ENCODE results near the gene SLC22A23.

The SLC22A23 gene

DNA sequence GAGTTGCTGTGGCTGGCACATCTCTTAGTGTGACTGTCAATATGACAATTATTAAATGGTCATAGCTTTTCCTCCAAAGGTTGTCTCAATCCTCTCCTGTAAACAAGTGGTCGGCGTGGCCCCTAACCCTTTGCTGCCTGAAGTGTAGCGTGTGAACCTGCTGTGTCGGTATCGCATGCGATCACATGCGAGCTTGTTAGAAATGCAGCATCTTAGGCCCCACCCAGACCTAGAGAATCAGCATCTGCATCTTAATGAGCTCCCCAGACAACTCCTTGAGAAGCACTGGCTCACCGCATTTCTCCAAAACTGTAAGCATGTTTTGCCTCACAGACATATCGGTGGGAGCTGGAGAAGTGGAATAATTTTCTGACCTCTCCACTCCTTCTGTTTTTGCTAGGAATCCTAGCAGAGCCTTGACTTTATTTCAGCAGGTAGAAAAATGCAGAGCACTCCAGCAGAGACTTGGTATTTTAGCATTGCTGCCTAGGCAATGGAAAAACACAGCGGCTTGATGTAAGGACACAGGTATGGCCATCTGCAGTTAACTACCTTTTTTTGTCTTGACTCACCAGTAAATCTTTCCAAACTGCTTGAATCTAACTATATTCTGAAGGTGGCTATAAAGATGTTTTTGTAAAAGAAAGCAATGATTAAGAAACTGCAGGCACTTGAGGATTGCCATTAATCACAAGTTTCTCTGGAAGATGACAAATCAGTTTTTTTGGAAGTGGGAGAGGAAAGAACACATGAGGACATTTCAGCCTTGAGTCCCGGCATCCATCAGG, 130.5 kb downstream of the SLC22A23 start:
- H3K4me1 ChIP-seq (ENCODE audit: insufficient read depth, poor library complexity, severe bottlenecking) = no peaks in the 10 kb centered on the region
- no peaks in the 10 kb centered on the region for H3K9me3 ChIP-seq (ENCODE audit: severe bottlenecking)
- ATAC-seq (ENCODE audit: low read depth) = no peak
- H3K36me3 ChIP-seq (ENCODE audit: low read depth) = no peaks in the 10 kb centered on the region
- no peak overlapping the region for H3K27ac ChIP-seq (ENCODE audit: poor library complexity, severe bottlenecking)
- no peak overlapping the region for H3K4me3 ChIP-seq (ENCODE audit: severe bottlenecking)
- DNase-seq (ENCODE audit: low spot score) = no peak
- H3K27me3 ChIP-seq (ENCODE audit: insufficient read depth, poor library complexity, severe bottlenecking) = no peaks in the 10 kb centered on the region
- TF ChIP-seq, protein P1, sequence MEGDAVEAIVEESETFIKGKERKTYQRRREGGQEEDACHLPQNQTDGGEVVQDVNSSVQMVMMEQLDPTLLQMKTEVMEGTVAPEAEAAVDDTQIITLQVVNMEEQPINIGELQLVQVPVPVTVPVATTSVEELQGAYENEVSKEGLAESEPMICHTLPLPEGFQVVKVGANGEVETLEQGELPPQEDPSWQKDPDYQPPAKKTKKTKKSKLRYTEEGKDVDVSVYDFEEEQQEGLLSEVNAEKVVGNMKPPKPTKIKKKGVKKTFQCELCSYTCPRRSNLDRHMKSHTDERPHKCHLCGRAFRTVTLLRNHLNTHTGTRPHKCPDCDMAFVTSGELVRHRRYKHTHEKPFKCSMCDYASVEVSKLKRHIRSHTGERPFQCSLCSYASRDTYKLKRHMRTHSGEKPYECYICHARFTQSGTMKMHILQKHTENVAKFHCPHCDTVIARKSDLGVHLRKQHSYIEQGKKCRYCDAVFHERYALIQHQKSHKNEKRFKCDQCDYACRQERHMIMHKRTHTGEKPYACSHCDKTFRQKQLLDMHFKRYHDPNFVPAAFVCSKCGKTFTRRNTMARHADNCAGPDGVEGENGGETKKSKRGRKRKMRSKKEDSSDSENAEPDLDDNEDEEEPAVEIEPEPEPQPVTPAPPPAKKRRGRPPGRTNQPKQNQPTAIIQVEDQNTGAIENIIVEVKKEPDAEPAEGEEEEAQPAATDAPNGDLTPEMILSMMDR (IDR thresholded peaks at IDR 0.05; ENCODE audit: poor library complexity, severe bottlenecking) = no peak

DNA sequence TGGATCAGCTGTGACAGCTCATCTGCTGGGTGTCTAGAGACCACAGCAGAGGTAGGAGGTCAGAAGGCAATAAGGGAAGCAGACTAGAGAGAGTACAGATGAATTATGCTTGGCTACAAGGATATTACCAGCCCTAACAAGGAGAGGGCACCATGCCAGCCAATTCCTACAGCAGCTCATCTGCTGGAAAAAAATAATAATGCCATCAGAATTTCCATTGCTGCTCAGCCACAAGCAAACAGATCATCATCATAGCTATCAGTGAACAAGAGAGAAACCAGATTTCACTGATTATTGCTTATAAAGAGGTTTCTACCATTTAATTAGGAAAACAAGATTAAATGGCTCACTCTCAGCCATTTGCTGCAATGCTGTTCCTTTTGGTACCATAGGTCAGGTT, 131.6 kb downstream of the SLC22A23 start:
- no peak overlapping the region for H3K4me3 ChIP-seq (ENCODE audit: severe bottlenecking)
- H3K27ac ChIP-seq (ENCODE audit: poor library complexity, severe bottlenecking) = no peak overlapping the region
- no peaks in the 10 kb centered on the region for H3K4me1 ChIP-seq (ENCODE audit: insufficient read depth, poor library complexity, severe bottlenecking)
- H3K36me3 ChIP-seq (ENCODE audit: low read depth) = no peaks in the 10 kb centered on the region
- H3K27me3 ChIP-seq (ENCODE audit: insufficient read depth, poor library complexity, severe bottlenecking) = no peaks in the 10 kb centered on the region
- TF ChIP-seq, protein P1 (IDR thresholded peaks at IDR 0.05; ENCODE audit: poor library complexity, severe bottlenecking) = no peak
- ATAC-seq (ENCODE audit: low read depth) = no peak
- no peak for DNase-seq (ENCODE audit: low spot score)
- H3K9me3 ChIP-seq (ENCODE audit: severe bottlenecking) = no peaks in the 10 kb centered on the region

DNA sequence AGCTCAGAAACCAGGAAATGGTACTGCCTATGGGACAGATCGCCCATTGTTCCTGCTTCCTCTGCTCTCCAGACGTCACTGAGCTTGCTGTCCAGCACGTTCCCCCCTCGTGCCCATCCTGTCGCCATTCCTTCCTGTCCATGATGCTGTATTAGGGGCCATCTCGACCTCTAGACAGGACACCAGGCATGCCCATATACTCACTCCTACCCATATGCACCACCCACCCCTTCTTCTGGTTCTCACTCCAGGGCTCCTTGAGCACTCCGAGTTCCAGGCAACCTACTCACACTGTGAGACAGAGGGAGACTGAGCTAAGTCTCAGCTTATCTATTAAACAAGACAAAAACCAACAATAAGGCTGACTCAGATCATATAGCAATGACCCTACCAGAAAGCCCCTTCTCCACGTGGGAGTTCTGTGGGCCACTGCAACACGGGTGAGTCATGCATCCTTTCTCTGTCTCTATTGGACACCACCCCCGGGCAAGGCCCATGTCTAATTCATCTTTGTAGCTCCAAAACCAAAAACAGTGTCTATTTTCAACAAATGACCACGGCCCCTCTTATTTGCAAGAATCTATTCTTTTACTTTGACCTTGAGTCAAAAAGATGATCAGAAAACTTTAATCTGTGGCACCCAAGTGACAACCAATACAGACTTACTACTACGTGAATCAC, 132.4 kb downstream of the SLC22A23 start:
- TF ChIP-seq, protein P1 (IDR thresholded peaks at IDR 0.05; ENCODE audit: poor library complexity, severe bottlenecking) = no peak
- no peak for DNase-seq (ENCODE audit: low spot score)
- no peak overlapping the region for H3K27ac ChIP-seq (ENCODE audit: poor library complexity, severe bottlenecking)

DNA sequence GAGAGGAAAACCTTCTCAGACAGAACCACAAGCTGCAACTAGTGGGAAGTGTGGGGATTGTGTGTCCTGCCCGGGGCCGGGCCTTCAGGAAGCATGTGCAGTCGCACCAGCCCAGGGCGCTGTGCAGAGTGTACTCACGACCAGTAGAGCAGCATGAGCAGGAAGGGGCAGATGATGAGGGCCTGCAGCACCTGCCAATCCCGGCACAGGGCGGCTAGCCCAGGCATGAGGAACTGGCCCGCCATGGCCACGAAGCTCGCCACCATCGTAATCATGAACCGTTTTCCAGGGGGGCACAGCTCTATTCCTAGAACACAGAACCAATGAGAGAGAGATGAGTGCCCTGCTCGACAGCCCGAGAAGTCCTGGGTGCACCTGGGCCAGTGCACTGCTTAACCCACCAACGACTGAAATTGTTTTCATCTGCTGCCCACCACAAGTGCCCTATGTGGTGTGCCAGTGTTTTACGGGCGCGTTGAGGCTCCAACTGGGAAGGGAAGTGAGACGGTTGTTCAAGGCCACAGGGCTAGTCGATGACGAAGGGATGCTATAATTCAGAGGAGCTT, 133.1 kb downstream of the SLC22A23 start:
- Histone ChIP-seq H3K9me3 (ENCODE audit: severe bottlenecking) (no peaks in the 10 kb centered on the region), H3K36me3 (ENCODE audit: low read depth) (no peaks in the 10 kb centered on the region), H3K4me1 (ENCODE audit: insufficient read depth, poor library complexity, severe bottlenecking) (no peaks in the 10 kb centered on the region), H3K27me3 (ENCODE audit: insufficient read depth, poor library complexity, severe bottlenecking) (no peaks in the 10 kb centered on the region), H3K27ac (ENCODE audit: poor library complexity, severe bottlenecking) (no peak overlapping the region), H3K4me3 (ENCODE audit: severe bottlenecking) (no peak overlapping the region)
- DNase-seq (ENCODE audit: low spot score) = no peak
- TF ChIP-seq, protein P1 (IDR thresholded peaks at IDR 0.05; ENCODE audit: poor library complexity, severe bottlenecking) = no peak
- ATAC-seq (ENCODE audit: low read depth) = no peak

More for the DNA sequence above, 132.4 kb downstream of the SLC22A23 start:
- H3K9me3 ChIP-seq (ENCODE audit: severe bottlenecking) = no peaks in the 10 kb centered on the region
- no peaks in the 10 kb centered on the region for H3K4me1 ChIP-seq (ENCODE audit: insufficient read depth, poor library complexity, severe bottlenecking)
- no peak overlapping the region for H3K4me3 ChIP-seq (ENCODE audit: severe bottlenecking)
- no peaks in the 10 kb centered on the region for H3K36me3 ChIP-seq (ENCODE audit: low read depth)
- ATAC-seq (ENCODE audit: low read depth) = peak; percentile 84
- no peaks in the 10 kb centered on the region for H3K27me3 ChIP-seq (ENCODE audit: insufficient read depth, poor library complexity, severe bottlenecking)

Data from RWPE2 (cell line).